HG03342 (cell line): ENCODE measurements around the gene CWH43.
"Not testable (repeated sequence)": the region's sequence is repeated elsewhere in the genome, so short reads cannot be mapped to it uniquely, and the experiment has no call there.

Experiments
- ATAC-seq: cut with Tn5 transposase; IDR thresholded peaks from one replicate; pipeline ENCODE4 v1.9.1; 2021; ENCODE audit warnings: mild to moderate bottlenecking, moderate library complexity; ENCODE audit not compliant: unreplicated experiment

Gene CWH43

DNA sequence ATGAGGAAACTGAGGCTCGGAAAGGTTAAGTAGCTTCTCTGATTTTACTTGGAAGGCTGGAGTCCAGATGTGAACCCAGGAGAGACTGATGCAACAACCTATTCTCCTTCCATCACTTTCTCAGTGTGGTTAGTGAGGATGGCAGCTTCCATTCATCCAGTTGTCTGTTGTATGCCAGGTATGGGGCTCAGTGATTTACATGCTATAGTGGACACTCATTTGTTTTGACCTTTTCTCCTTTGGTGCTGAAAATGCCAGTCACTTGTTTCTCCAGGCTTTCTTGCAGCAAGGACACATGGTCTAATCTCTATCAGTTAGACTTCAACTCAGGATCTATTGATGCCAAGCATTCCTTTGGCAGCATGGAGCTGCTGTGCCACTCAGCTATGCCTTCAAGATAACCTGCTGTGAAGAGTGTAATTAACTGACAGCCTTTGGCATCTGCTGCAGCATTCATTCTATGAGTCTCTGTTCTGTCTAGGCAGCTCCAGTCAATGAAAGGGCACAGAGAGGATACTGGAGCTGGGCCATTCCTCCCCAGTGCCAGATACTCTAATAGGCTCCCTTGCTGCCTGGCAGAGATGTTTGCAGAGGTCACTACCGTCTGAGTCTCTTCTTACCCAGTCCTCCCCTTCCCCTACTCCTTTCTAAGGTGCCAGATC, 11.0 kb upstream of the CWH43 start:
- no peak for ATAC-seq

GRCh38 chr4:48976041-48976440, 10.0 kb upstream of the CWH43 start:
- no peak for ATAC-seq

DNA sequence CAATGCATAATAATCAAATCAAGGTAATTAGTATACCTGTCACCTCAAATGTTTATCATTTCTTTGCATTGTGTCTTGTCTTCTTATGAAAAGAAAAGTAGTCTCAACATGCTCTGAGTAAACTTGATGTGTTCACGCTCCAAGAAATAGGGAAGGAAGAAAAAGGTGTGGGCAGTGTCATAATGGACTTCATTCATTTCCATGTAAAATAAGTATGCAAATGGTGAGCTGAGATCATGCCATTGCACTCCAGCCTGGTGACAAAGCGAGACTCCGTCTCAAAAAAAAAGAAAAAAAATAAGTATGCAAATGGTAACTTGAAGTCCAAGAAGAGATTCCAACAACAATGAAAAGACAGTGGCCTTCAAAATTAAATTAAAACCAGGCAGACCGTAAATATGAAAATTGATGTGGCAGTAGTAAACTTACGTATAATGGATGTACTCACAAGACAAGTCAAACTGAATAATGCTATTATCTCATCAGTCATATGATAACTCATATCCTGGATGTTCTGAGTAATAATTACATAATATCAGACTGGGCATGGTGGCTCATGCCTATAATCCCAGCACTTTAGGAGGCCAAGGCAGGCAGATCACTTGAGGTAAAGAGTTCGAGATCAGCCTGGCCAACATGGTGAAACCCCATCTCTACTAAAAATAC, 6.0 kb upstream of the CWH43 start:
- no peak for ATAC-seq

- ATAC-seq, result not testable (repeated sequence)
Observed at GRCh38 chr4:48984005-48984404, 2.1 kb upstream of the CWH43 start.

- ATAC-seq, result no peak
Observed at GRCh38 chr4:48985602-48985975, 486 bp upstream of the CWH43 start.

- ATAC-seq, result no peak
Observed at GRCh38 chr4:48986654-48987164, 634 bp downstream of the CWH43 start.

DNA sequence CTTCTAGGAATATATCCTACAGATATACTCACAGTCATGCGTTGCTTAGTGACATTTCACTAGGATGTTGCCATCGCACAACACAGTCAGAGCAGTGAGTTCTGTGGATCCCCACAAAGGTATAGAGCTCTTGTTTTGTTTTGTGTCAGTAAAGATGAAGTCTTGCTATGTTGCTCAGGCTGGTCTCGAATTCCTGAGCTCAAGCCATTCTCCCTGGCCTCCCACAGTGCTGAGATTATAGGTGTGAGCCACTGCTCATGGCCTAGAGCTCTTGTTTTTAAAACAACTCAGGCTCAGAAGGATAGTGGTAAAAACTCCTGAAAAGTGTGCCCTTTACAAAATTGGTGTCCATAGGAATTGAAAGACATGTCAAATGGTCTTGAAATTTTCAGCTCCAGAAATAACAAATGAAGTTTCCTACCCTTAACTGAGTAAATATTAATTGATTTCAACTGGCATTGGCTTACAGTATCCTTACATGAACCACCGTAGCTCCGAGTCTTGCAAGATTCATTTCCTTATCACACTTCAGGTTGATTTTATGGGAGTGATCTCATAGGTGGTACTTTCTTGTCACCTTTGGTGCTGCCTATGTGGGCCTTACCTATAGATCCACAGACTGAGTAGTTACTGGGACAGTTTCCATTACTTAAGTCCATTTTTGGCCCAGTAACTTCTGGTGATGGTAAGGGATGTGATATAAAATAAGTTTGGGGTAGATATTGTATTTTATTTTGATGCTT, 3.6 kb downstream of the CWH43 start:
- no peak for ATAC-seq

- no peak for ATAC-seq
Observed at GRCh38 chr4:48991357-48991756, 5.3 kb downstream of the CWH43 start.

- no peak for ATAC-seq
Observed at GRCh38 chr4:48997962-48998361, 11.9 kb downstream of the CWH43 start.

GRCh38 chr4:48998440-48998839, 12.4 kb downstream of the CWH43 start:
- ATAC-seq, result no peak

DNA sequence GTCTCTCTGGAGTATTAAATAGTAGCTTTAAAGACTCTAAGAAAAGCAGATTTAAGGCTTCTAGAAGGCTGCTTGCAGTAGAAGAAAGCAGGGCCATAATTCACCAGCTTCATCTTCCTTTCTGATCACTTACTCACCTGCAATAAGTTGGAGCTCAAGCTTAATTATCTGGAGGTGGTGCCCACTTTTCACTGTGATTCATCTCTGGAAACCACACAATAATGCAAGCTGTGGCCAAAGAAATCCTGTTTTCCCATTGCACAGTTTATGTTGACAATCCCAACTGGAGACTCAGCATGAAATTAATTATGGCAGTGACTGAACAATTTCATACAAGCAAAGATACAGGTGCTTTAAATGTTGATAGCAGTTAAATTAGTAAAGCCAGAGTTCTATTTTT, 14.7 kb downstream of the CWH43 start:
- no peak for ATAC-seq

DNA sequence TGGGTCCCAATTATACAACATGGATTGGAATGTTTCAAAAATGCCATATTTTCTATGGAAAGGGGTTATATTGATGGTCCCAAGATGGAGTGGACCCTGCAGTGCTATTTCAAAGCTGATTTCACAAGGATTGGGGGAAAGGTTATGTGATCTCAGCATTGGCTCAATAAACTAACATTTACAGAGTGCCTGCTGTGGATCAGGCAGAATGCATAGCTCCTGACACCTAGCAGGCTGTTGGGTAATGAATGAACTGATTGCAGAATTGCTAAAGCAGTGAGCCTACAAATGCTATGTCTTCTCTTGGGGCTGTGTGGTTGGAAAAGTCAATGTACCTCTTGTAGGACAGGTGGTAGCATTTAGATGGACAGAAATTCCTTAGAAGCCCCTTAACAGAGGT, 16.9 kb downstream of the CWH43 start:
- no peak for ATAC-seq

DNA sequence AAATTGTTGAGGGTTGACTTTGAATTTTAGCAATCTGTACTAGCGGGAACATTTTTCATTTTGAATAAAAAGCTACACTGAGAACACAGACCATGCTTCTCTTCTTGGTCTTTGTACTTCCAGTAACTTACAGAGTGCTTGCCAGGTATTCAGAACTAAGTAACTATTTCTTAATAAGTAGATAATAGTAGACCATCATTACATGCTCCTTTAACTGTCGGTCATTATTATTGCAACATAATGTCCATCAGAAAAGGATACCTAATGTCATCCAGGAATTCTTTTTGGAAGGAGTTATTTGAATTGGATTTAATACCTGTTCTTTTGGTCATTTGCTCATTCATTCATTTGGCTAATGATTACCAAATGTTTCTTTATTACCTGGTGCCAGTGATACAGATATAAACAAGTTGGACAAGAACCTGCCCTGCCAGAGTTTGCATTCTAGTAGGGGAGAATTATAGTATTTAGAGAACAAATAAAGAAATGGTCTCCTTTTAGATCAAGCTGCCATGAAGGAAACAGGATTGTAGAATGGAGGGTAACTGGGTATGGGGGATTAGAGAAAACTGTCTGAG, 32.7 kb downstream of the CWH43 start:
- no peak for ATAC-seq

DNA sequence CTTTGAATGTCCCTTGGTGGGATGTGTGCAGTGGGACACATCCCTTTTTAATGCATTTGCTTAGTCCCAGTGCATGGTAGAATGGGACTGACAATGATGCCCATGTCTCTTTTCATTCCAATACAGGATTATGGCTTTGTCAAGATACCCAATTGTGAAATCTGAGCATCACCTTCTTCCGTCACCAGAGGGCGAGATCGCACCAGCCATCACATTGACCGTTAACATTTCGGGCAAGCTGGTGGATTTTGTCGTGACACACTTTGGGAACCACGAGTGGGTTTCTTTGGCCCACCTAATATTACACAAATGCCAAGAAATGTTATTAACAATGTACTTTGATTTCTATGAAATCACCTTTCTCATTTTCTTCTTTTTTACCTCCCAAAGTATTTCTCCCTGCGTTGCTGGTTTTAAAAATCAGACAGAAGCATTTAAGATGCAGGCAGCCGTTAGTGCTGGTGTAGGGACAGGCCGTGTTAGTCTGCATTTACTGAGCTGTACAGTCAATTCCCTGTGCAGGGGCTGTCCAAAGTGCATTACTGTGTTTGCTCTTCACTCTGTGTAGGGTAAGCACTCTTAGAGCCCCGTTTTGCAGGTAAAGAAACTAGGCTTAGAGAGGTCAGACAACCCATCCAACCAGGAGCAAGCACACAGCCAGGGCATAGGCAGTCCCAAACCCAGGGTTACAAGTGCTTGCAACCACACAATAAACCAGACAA, 46.5 kb downstream of the CWH43 start:
- ATAC-seq, result no peak

- no peak for ATAC-seq
Observed at GRCh38 chr4:49036528-49036927, 50.5 kb downstream of the CWH43 start.

DNA sequence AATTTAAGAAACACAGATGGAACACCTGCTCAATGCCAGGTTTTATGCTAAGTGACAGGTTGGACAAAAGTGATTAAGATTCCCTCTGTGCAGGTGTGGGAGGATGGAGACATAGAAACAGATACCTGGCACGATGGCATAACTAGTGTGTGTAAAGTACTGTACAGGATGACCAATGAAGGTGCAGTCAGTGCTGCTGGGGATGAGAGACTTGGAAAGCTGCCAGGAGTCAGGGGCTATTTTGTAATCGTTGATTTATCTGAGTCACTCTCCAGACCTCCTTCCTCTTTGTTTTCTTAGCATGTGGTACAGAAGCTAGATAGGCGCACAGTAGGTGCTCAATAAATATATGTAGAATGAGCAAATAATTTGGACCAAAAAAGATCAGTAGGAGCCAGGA, 58.2 kb downstream of the CWH43 start:
- no peak for ATAC-seq

GRCh38 chr4:49058306-49058705, 72.2 kb downstream of the CWH43 start:
- ATAC-seq, result no peak

GRCh38 chr4:49063670-49064069, 77.6 kb downstream of the CWH43 start:
- ATAC-seq, result no peak

- not testable (repeated sequence) for ATAC-seq
Observed at GRCh38 chr4:49072196-49072595, 86.1 kb downstream of the CWH43 start.

GRCh38 chr4:49091883-49092282, 105.8 kb downstream of the CWH43 start:
- ATAC-seq, result not testable (repeated sequence)

DNA sequence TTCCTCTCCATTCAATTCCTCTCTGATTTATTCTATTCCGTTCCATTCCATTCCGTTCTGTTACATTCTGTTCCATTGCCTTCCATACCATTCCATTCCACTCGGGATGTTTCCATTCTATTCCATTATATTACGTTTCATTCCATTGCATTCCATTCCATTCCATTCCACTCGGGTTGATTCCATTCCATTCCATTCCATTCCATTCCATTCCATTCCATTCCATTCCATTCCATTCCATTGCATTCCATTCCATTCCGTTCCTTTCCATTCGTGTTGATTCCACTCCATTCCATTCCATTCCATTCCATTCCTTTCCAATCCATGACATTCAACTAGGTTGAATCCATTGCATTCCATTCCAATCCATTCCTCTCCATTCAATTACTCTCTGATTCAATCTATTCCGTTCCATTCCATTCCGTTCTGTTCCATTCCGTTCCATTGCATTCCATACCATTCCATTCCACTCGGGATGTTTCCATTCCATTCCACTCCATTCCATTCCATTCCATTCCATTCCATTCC, 106.6 kb downstream of the CWH43 start:
- ATAC-seq, result peak; percentile 53
